ENCODE data around the gene ARFGEF2.

The ARFGEF2 gene

DNA sequence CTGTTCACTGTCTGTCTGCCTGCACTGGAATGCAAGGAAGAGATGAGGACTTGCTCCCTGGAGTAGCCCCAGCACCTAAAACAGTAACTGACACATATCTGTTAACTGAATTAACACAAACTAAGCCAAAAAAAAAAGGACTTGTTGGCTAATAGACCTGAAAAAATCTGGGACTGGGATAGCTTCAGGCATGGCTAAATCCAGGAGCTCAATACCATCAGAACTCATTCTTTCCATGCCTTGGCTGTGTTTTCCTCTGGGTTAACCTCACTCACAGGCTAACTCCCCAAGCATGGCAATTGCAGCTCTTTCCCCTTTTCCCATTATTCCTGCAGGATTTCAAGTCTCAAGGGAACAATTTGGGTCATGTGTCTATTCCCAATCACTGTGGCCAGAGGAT lies 21.6 kb upstream of the ARFGEF2 start:
- DNase-seq: no peak

- no peak for DNase-seq
These were observed 20.2 kb upstream of the ARFGEF2 start for GRCh38 chr20:48901326-48901725.

- DNase-seq: no peak
These were observed 17.8 kb upstream of the ARFGEF2 start for GRCh38 chr20:48903705-48904104.

DNA sequence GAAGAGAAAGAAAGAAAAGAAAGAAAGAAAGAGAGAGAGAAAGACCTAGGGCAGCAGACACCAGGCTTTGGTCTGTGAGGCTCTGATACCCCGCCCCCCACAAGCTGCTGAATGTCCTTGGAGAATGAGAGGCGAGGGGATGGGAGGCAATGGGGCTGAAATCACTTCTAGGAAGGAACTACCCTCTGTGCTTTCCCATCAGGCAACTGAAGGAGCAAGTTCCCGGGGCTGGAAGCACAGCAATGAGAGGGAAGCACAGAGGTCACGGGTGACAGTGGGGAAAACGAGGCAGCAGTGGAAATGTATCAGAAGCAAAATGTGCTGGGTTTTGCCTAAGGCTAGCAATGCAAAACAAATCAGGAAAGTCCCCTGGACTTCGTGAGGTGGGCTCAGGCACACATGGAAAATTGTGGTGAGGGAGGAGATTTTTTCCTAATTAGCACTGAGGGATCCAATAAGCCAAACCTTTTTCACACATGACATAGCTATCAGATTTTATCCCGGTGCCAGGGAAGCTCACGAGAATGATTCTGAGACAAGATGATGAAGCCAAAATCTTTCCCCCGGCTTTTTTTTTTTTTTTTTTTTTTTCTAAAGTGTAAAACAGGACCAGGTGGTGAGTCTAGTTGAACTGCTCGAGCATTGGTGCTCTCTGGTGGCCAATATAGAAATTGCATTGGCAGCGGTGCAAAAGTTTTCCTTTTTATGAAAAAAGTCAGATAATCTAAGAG lies 16.8 kb upstream of the ARFGEF2 start:
- peak in 5 of 14 donors; percentile 15 to 46 (median 43) for DNase-seq

- DNase-seq: no peak
These were observed 16.2 kb upstream of the ARFGEF2 start for GRCh38 chr20:48905297-48905647.

DNA sequence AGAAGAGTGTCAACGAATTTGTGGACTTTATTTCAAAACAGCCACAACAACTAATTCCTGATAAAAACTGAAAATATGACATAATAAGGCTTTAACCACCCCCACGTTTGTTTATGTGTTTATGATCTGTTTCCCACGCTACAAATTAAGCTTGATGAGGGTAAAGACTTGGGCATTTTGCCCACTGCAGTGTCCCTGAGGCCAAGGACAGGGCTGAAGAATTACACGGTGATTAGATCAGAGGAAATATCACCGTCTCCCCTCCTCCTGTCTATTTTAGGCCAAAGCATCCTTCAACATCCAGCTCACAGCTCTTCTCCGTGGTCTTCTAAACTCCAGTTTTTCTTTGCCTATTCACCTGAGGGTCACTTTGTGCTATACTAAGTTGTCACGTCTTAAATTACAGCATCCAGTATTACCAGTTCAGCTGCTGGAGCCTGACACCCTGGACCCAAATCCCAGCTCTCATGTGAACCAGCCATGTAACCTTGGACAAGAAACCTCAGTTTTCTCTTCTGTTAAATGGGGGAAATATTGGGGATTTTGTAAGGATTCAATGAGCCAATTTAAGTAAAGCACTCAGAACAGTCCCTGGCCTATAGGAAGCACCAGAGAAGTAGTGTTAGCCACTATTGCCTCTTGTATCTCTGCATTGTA lies 15.2 kb upstream of the ARFGEF2 start:
- DNase-seq: no peak

- no peak for DNase-seq
These were observed 12.7 kb upstream of the ARFGEF2 start for GRCh38 chr20:48908656-48909319.

DNA sequence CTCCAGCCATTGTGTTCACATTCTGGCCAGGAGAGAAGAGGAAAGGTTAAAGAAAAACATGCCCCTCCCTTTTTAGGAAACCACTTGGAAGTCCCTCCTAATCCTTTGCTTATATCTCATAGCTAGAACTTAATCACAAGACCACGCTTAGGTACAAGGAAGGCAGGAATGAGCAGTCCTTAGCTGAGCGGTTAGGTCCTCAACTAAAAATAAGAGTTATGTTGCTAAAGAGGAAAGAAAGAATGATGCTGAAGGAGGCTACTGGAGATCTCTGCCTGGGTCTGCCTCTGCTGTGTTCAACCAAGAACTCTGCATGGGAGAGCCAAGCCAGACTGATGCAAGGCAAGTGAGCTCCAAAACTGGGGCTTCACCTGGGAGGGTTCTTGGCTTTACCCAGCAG lies 11.6 kb upstream of the ARFGEF2 start:
- DNase-seq: no peak

GRCh38 chr20:48910347-48910781 lies 11.1 kb upstream of the ARFGEF2 start:
- no peak for DNase-seq

GRCh38 chr20:48912065-48912464 lies 9.4 kb upstream of the ARFGEF2 start:
- no peak for DNase-seq

DNA sequence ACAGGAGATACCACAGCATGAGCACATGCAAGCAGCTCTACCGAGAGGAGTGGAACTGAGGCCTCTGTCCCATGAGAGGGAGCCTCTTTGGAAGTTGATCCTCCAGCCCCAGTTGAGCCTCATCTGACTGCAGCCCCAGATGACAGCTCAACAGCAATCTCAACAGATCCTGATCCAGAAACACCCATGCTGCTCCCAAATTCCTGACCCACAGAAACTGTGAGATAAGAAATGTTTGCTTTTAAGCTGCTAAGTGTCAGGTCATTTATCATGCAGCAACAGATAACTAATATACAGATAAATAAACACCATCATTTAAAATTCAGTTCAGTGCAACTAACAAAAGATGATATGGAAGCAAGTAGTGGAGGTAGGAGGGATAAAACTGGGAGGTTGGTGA lies 4.8 kb upstream of the ARFGEF2 start:
- no peak for DNase-seq

DNA sequence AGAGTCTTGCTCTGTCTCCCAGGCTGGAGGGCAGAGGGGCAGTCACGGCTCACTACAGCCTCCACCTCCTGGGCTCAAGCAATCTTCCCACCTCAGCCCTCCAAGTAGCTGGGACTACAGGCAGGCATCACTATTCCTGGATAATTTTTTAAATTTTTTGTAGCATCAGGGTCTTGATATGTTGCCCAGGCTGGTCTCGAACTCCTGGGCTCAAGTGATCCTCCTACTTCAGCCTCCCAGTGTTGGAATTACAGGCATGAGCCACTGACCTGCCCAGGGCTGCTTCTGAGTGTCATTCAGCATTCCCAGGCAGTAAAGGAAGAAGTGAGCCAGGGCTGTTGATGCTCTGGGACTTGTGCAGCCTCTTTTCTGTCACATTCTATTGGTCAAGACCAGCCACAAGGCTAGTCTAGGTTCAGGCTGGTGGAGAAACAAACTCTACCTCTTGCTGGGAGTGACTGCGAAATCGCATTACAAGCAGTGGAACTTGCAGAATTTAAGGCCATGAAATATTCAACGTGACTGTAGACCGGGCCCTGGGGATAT lies 2.1 kb upstream of the ARFGEF2 start:
- DNase-seq: no peak

DNA sequence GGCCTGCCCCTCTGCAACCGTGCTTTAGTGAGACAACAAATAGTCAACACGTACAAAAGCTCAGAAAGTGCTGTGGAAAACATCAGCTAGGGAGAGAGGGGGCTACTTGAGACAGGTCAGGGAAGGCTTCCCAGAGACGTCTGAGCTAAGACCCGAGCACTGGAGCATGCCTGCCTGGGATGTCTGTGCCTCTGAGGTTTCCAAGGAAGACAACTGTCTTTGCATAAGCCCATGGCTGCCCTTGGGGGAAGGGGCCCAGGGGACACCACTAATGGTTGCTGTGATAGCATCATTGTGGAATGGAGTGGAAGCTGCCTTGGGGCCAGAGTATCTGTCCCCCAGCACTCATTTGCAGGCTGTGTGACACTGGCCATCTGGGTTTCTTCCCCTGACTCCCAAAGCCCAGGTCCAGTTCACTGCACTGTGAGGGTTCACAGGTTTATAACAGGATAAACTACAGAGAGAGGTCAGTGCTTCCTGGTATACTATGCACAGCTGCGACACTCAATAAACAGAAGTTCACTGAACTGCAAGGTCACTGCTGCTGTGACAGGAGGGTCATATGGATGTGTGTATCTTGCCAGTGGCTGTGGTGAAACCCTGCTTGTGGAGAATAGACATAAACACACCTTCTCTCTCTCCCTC lies 1.5 kb upstream of the ARFGEF2 start:
- no peak for DNase-seq

DNA sequence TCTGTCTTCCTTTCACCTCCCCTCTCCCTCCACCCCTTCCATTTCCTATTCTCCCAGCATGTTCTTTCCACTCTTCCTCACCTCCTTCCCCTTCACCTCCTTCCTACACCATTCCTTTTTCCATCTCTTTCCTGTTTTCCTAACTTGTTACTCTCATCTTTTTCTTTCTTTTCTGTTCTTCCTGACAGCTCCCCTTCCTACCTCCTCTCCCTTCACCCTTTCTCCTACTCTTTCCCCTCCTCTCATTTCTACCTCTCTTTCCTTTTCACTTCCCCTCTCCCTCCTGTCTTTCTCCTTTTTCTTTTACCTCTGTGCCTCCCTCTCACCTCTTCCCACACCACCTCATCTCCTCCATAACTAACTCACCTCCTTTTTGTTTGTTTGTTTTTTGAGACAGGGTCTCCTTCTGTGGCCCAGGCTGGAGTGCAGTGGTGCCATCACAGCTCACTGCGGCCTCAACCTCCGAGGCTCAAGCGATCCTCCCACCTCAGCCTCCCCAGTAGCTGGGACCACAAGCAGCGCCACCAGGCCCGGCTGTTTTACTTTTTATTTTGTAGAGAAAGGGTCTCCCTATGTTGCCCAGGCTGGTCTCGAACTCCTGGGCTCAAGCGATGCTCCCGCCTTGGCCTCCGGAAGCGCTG lies 864 bp upstream of the ARFGEF2 start:
- DNase-seq: no peak

GRCh38 chr20:48921883-48922820 lies 641 bp downstream of the ARFGEF2 start:
- DNase-seq: peak in 2 of 14 donors; percentile 51 to 86

- no peak for DNase-seq
These were observed 1.7 kb downstream of the ARFGEF2 start for GRCh38 chr20:48923149-48923718.

GRCh38 chr20:48924756-48925109 lies 3.2 kb downstream of the ARFGEF2 start:
- DNase-seq: no peak

DNA sequence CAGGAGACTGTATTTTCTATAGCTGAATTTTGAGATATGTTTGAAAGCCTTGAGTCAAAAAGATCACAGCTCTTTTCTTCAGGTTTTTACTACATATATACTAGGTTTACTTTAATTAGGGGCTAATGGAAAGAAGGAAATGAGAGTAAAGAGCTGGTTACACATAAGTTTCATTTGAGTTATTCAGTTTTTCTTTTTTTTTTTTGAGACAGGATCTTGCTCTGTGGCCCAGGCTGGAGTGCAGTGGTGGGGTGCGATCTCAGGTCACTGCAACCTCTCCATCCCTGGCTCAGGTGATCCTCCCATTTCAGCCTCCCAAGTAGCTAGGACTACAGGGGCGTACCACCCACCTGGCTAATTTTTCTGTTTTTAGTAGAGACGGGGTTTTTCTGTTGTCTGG lies 4.8 kb downstream of the ARFGEF2 start:
- no peak for DNase-seq

DNA sequence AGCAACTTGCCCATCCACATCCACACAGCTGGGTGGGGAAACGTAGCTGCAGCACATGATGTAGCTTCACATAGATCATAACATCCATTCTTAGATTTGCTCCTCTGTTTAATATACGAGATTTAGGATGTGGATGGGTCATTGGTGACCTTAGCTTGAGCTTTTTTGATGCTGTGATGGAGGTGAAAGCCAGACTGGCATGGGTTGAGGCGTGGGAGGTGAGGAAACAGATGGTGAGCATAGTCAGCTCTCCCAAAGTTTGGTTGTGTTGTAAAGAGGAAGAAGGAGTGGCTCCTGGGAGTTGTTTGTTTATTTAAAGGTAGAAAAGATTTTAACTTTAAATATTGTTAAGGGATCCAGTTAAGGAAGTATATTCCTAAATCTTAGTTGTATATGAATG lies 5.3 kb downstream of the ARFGEF2 start:
- no peak for DNase-seq

DNA sequence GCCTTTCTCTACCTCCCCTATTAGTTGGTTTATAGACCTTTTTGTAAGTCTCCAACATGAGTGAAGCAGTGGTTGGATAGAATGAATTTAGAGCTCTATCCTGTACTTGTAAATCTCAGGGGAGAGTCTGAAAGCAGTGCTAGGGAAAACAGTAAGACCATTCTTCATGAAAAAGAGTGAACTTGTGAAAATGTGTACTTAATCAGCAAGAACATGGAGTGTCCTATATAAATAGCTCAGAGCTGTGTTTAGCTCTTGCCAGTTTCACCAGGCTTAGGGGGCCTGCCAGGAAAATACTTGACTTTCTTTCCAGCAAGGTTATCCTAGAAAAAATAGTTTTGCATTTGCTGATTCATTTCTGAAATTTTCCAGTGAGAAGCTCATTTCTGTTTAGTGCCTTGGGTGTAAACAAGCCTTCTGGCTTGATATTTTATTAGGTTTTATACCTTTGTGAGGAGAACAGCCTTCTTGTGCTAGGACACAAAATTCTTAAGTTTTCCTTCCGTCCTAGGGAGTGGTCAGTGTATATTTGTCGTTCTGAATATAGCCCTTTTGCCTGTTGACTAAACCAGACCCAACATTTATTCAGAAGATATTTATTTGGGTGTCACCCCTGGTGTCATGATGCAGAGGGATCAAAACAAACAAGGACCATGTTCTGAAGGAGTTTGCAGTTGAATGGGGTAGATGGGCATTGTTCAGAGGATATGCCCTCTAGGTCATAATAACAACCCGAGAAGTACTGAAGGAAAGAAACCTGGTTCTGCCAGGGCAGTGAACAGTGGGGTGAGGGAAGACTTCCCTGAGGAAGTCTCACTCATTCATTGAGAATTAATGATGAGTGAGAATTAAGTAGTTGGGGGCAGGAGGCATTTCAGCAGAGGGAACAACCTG lies 7.6 kb downstream of the ARFGEF2 start:
- DNase-seq: no peak

All from C1 segment of cervical spinal cord (tissue), 14 donors.